CD14-positive monocyte (primary cell): Measurements from ENCODE around the gene ATMIN. TPM values are rescaled to one million over a fixed set of nuclear protein-coding genes. Genes with fewer than 3 reads are reported as not detected.

Experiments used
- DNase-seq, 3 donors: peaks; one replicate each; pipeline ENCODE4 v3.0.0-alpha.2; 2011 to 2022
- H2AFZ ChIP-seq: 2 replicates; pipeline ENCODE4 v1.6.0; 2012; ENCODE audit warnings: mild to moderate bottlenecking, low read depth, low read length, inconsistent platforms; ENCODE audit not compliant: insufficient read depth, poor library complexity, severe bottlenecking
- H3K27ac ChIP-seq, 2 donors: 1 replicate in 1 of 2; 2 replicates in 1 of 2; pipeline ENCODE4 v1.5.1; 2012 to 2013; ENCODE audit warnings: low read length in 2 of 2, control low read depth in 1 of 2, inconsistent platforms in 1 of 2, low read depth in 1 of 2, mild to moderate bottlenecking in 1 of 2
- H3K27me3 ChIP-seq, 2 donors: one replicate each; pipeline versions ENCODE4 v1.6.0 to v1.6.1; 2011 to 2013; ENCODE audit warnings: low read length in 2 of 2; ENCODE audit not compliant: control insufficient read depth in 2 of 2, insufficient read depth in 2 of 2
- H3K36me3 ChIP-seq, 2 donors: replicated peaks in 1 of 2; 1 replicate in 1 of 2; 2 replicates in 1 of 2; pipeline versions ENCODE4 v1.5.1 to v1.6.1; 2012 to 2013; ENCODE audit warnings: low read length in 2 of 2, control low read depth in 1 of 2, inconsistent platforms in 1 of 2, mild to moderate bottlenecking in 1 of 2; ENCODE audit not compliant: insufficient read depth in 2 of 2, control insufficient read depth in 1 of 2
- H3K4me1 ChIP-seq, 2 donors: 1 replicate in 1 of 2; 2 replicates in 1 of 2; pipeline versions ENCODE4 v1.5.1 to v1.6.1; 2012 to 2013; ENCODE audit warnings: low read length in 2 of 2, control low read depth in 1 of 2, inconsistent platforms in 1 of 2, mild to moderate bottlenecking in 1 of 2, moderate library complexity in 1 of 2; ENCODE audit not compliant: insufficient read depth in 2 of 2, control insufficient read depth in 1 of 2
- H3K4me2 ChIP-seq: replicated peaks from 2 replicates; pipeline ENCODE3; 2012; ENCODE audit warnings: low read length, moderate library complexity, mild to moderate bottlenecking; ENCODE audit not compliant: poor library complexity, severe bottlenecking; ENCODE audit errors: extremely low read depth
- H3K4me3 ChIP-seq, 3 experiments: fragments of 200-600 bp in 1 of 3; sonication (generic) in 1 of 3; replicated peaks in 1 of 3; 1 replicate in 2 of 3; 2 replicates in 1 of 3; pipeline ENCODE4 v1.5.1; 2011 to 2013; ENCODE audit warnings: low read length in 3 of 3, mild to moderate bottlenecking in 3 of 3, control low read depth in 2 of 3, low read depth in 2 of 3, inconsistent platforms in 1 of 3, moderate library complexity in 1 of 3
- H3K79me2 ChIP-seq: 2 replicates; pipeline ENCODE4 v1.6.0; 2012; ENCODE audit warnings: mild to moderate bottlenecking, control low read depth, inconsistent platforms, low read length, moderate library complexity; ENCODE audit not compliant: insufficient read depth
- H3K9ac ChIP-seq: 2 replicates; pipeline ENCODE4 v1.6.0; 2017; ENCODE audit warnings: low read length, mild to moderate bottlenecking; ENCODE audit not compliant: insufficient read depth, poor library complexity, severe bottlenecking
- H3K9me3 ChIP-seq, 2 donors: replicated peaks in 1 of 2; 1 replicate in 1 of 2; 2 replicates in 1 of 2; pipeline versions ENCODE4 v1.5.1 to v1.6.1; 2012 to 2013; ENCODE audit warnings: low read length in 2 of 2, control low read depth in 1 of 2; ENCODE audit not compliant: control insufficient read depth in 1 of 2, insufficient read depth in 1 of 2
- H4K20me1 ChIP-seq: 2 replicates; pipeline ENCODE4 v1.6.0; 2012; ENCODE audit warnings: mild to moderate bottlenecking, low read length, control low read depth, moderate library complexity; ENCODE audit not compliant: insufficient read depth
- H3K27ac Mint-ChIP-seq, 7 donors: one replicate each; pipeline ENCODE4 v1.8.0; 2020; ENCODE audit warnings: mild to moderate bottlenecking in 7 of 7, mixed read lengths in 7 of 7, moderate library complexity in 6 of 7, inconsistent platforms in 2 of 7
- H3K27me3 Mint-ChIP-seq, 3 donors: one replicate each; pipeline ENCODE4 v1.8.0; 2021 to 2022; ENCODE audit warnings: low read depth in 3 of 3, mild to moderate bottlenecking in 3 of 3, mixed read lengths in 3 of 3, moderate library complexity in 3 of 3, inconsistent platforms in 1 of 3
- H3K36me3 Mint-ChIP-seq, 2 donors: one replicate each; pipeline ENCODE4 v1.8.0; 2020; ENCODE audit warnings: mixed read lengths in 2 of 2, inconsistent platforms in 1 of 2, mild to moderate bottlenecking in 1 of 2
- H3K4me1 Mint-ChIP-seq: one replicate; pipeline ENCODE4 v1.8.0; 2020; ENCODE audit warnings: mild to moderate bottlenecking, mixed read lengths
- H3K4me3 Mint-ChIP-seq, 2 donors: one replicate each; pipeline ENCODE4 v1.8.0; 2020; ENCODE audit warnings: mild to moderate bottlenecking in 2 of 2, mixed read lengths in 2 of 2, moderate library complexity in 1 of 2
- H3K9me3 Mint-ChIP-seq, 7 donors: one replicate each; pipeline ENCODE4 v1.8.0; 2020 to 2022; ENCODE audit warnings: mixed read lengths in 7 of 7, mild to moderate bottlenecking in 6 of 7, moderate library complexity in 6 of 7, inconsistent platforms in 2 of 7
- WGBS: methylation state at CpG from one replicate; pipeline ENCODE4 v1.1.5; 2013; ENCODE audit warnings: missing lambda C conversion rate; ENCODE audit not compliant: insufficient coverage; 5-methylcytosine and 5-hydroxymethylcytosine counted together
- intact Hi-C, 2 donors: fragments of 100-400 bp; cut with micrococcal nuclease; formaldehyde crosslinking; loops; one replicate each; pipeline versions ENCODE4 v1.15.0 to v1.15.1; 2023
- polyA plus RNA-seq, 3 donors: library from polyadenylated mRNA; depleted of rRNA in 1 of 3; unstranded in 2 of 3; stranded (reverse) in 1 of 3; fragments of 300-500 nt in 2 of 3; fragments of >200 nt in 1 of 3; fragmentation: Illumina TruSeq in 2 of 3; gene quantifications; 1 replicate in 2 of 3; 2 replicates in 1 of 3; pipeline ENCODE4 v1.2.3, GENCODE V29; 2012 to 2021
- TF ChIP-seq, protein P1 (sequence below): fragments of 200-600 bp; IDR thresholded peaks from one replicate; pipeline ENCODE4 v1.8.0; 2022; ENCODE audit warnings: antibody characterized with exemption, mild to moderate bottlenecking

ATMIN gene
- polyA plus RNA-seq, 3 donors, result 10.9 to 17.6 (median 13.2) TPM

DNA sequence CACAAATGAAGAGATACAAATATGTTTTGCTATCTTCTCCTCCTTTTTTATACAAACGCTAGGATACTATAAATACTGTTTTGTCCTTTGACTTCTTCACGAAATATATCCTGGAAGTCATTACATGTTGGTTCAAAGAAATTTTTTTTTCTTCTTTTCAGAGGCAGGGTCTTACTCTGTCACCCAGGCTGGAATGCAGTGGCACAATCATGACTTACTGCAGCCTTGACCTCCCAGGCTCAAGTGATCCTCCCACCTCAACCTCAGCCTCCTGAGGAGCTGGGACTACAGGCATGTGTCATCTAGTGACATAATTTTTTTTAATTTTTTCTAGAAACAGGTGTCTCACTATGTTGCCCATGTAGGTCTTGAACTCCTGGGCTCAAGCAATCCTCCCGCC, 45.1 kb upstream of the ATMIN start:
- Histone ChIP-seq H3K36me3 (peaks cover 15 to 48% of the 10 kb centered on the region in 2 donors), H3K27ac (no peak overlapping the region), H3K79me2 (peaks cover 50% of the 10 kb centered on the region), H3K4me3 (no peak overlapping the region), H3K9me3 (no peaks in the 10 kb centered on the region), H3K27me3 (no peaks in the 10 kb centered on the region), H3K9ac (no peak overlapping the region), H3K4me1 (no peaks in the 10 kb centered on the region), H3K4me2 (no peak overlapping the region), H2AFZ (no peak overlapping the region), H4K20me1 (no peaks in the 10 kb centered on the region)
- Mint-ChIP-seq H3K4me3 (no peak overlapping the region), H3K27ac (no peak overlapping the region), H3K36me3 (peaks cover 41 to 61% of the 10 kb centered on the region in 2 donors), H3K9me3 (no peaks in the 10 kb centered on the region), H3K4me1 (peaks cover 3% of the 10 kb centered on the region), H3K27me3 (peaks cover 0 to 1% (median 0%) of the 10 kb centered on the region in 3 donors)
- TF ChIP-seq, protein P1, sequence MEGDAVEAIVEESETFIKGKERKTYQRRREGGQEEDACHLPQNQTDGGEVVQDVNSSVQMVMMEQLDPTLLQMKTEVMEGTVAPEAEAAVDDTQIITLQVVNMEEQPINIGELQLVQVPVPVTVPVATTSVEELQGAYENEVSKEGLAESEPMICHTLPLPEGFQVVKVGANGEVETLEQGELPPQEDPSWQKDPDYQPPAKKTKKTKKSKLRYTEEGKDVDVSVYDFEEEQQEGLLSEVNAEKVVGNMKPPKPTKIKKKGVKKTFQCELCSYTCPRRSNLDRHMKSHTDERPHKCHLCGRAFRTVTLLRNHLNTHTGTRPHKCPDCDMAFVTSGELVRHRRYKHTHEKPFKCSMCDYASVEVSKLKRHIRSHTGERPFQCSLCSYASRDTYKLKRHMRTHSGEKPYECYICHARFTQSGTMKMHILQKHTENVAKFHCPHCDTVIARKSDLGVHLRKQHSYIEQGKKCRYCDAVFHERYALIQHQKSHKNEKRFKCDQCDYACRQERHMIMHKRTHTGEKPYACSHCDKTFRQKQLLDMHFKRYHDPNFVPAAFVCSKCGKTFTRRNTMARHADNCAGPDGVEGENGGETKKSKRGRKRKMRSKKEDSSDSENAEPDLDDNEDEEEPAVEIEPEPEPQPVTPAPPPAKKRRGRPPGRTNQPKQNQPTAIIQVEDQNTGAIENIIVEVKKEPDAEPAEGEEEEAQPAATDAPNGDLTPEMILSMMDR, result no peak
- DNase-seq, result no peak
- 100% methylated on average over 1 of the region's 3 CpGs for WGBS
- intact Hi-C loops, result no loop called here

DNA sequence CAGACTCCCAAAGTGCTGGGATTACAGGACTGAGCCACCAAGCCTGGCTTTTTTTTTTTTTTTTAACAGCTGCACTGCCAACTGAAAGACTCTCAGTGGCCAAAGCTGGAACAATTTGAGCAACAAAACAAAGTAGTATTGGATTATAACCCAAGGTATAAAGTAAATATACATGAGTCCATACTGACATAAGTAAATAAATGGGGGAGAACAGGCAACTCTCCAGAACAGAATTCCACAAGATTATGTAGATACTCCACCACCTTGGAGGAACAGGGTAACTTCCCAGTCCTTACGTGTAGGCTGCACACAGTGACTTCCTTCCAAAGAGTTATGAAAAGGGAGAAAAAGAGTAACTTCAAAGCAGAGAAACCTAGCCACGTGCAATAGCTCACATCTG, 44.7 kb upstream of the ATMIN start:
- Histone ChIP-seq H3K4me3 (no peak overlapping the region), H3K36me3 (peaks cover 15 to 48% of the 10 kb centered on the region in 2 donors), H3K9ac (no peak overlapping the region), H3K4me1 (no peaks in the 10 kb centered on the region), H3K4me2 (no peak overlapping the region), H3K79me2 (peaks cover 54% of the 10 kb centered on the region), H3K27me3 (no peaks in the 10 kb centered on the region), H3K27ac (no peak overlapping the region), H2AFZ (no peak overlapping the region), H3K9me3 (no peaks in the 10 kb centered on the region), H4K20me1 (no peaks in the 10 kb centered on the region)
- WGBS, result no CpG with 5 or more reads among the region's 2 CpGs
- H3K36me3 Mint-ChIP-seq, result peaks cover 40 to 59% of the 10 kb centered on the region in 2 donors
- no peaks in the 10 kb centered on the region for H3K9me3 Mint-ChIP-seq
- TF ChIP-seq, protein P1, result no peak
- peaks cover 3% of the 10 kb centered on the region for H3K4me1 Mint-ChIP-seq
- intact Hi-C loops, result no loop called here
- DNase-seq, result no peak
- peaks cover 0 to 1% (median 0%) of the 10 kb centered on the region in 3 donors for H3K27me3 Mint-ChIP-seq
- no peak overlapping the region for H3K4me3 Mint-ChIP-seq
- no peak overlapping the region for H3K27ac Mint-ChIP-seq
